Measurements from ENCODE around the gene CYP11A1.

CYP11A1 gene

GRCh38 chr15:74367296-74367854, at the start of gene CYP11A1:
CYP11A1 (minus strand) TSS chr15:74367646; CDS start chr15:74367585, 61 bp downstream.
- DNase-seq (ENCODE audit: low spot score), result no peak

DNA sequence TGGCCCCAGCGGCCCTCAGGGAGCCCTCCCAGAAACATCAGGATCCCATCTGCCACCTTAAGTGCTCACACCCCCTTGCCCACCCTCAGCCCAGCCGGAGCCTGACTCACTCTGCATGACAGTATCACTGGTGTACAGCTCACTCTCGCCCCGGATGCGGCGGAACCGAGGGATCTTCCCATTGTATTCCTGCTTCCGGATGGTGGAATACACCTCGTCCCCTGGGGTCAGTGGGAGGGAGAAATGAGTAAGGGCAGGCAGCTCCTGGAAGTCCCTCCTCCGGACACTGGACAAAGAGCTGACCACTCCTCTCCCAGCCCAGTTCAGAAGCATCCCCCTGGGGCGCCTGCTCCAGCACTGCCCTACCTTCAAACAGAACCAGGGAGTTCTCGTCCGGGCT, 49.8 kb upstream of the CYP11A1 start:
- no peak for DNase-seq (ENCODE audit: low spot score)

GRCh38 chr15:74415966-74416916, 48.8 kb upstream of the CYP11A1 start:
- DNase-seq (ENCODE audit: low spot score), result no peak

GRCh38 chr15:74414603-74415338, 47.3 kb upstream of the CYP11A1 start:
- no peak for DNase-seq (ENCODE audit: low spot score)

GRCh38 chr15:74414081-74414580, 46.7 kb upstream of the CYP11A1 start:
- DNase-seq (ENCODE audit: low spot score), result no peak

DNA sequence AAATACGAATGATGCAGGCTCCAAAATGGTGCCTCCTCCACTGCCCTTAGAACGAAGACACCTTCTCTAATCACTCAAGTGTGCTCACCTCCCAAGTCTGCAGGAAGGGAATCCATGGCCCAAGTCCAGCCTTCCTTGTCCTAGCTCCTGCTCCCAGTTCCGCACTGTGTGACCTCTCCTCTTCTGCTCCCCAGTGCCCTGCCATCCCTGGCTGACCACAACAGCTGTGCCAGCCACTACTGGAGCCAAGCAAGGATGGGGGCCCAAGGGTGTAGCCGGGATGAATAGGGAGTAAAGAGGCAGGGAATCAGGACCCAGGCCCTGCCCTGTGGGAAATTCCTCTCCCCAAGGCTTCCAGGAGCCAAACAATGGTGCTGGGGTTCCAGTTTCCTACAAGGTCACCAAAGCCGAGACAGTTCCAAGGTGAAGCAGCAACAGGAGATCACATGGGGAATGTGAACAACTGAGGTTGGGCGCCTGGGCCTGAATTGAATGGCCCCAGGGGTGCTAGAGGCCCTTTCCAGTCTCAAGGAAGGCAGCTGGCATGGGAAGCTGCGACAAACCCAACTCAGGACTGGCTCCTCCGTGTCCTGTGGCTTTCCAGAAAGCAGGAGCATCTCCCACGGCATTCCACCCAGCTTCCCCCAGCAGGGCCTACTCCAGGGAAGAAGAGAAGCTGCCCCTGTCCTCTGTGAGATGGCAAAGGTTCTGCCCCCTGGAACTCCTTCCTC, 46.1 kb upstream of the CYP11A1 start:
- no peak for DNase-seq (ENCODE audit: low spot score)

GRCh38 chr15:74412159-74412558, 44.7 kb upstream of the CYP11A1 start:
- DNase-seq (ENCODE audit: low spot score), result no peak

DNA sequence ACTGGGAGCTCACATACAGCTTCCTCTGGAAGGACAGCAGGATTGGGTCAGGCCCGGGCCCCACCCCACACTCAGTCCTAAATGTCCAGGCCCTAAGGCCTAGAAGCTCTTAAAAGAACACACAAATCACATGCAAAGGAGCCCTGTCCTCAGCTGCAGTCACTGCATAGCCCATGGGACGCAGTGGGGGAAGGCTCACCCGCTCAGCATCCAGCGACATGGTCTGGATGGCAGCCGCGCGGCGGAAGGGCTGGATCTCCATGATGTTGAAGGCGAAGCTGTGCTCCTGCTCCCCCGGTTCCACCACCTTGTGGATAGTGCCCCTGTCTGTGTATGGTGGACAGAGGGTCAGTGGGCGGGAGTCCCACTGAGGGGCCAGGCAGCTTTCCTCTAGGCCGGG, 44.2 kb upstream of the CYP11A1 start:
- DNase-seq (ENCODE audit: low spot score), result no peak

GRCh38 chr15:74410502-74410901, 43.1 kb upstream of the CYP11A1 start:
- no peak for DNase-seq (ENCODE audit: low spot score)

DNA sequence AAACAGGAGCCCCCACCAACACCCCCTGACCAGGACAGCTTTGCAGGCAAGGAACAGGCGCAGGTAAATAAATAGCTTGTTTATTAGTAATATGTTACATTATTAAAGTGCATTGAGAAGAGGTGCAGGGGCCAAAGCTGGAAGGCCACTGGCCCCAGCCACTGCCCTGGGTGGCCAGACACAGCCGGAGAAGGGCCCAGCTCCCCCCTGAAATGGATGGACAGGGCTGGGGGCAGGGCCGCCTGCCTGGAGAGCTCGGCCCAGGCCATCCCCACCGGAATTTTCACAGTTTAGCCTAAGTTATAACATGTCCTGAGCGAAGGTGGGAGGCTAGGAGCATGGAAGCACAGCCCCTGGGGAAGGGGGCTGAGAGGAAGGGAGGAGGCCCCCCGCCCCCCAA, 41.8 kb upstream of the CYP11A1 start:
- DNase-seq (ENCODE audit: low spot score), result no peak

- DNase-seq (ENCODE audit: low spot score), result no peak
Measured at GRCh38 chr15:74408815-74409214, 41.4 kb upstream of the CYP11A1 start.

GRCh38 chr15:74408385-74408784, 40.9 kb upstream of the CYP11A1 start:
- DNase-seq (ENCODE audit: low spot score), result no peak

- DNase-seq (ENCODE audit: low spot score), result peak; percentile 54
Measured at GRCh38 chr15:74406992-74407705, 39.7 kb upstream of the CYP11A1 start.

- no peak for DNase-seq (ENCODE audit: low spot score)
Measured at GRCh38 chr15:74406517-74406916, 39.1 kb upstream of the CYP11A1 start.

DNA sequence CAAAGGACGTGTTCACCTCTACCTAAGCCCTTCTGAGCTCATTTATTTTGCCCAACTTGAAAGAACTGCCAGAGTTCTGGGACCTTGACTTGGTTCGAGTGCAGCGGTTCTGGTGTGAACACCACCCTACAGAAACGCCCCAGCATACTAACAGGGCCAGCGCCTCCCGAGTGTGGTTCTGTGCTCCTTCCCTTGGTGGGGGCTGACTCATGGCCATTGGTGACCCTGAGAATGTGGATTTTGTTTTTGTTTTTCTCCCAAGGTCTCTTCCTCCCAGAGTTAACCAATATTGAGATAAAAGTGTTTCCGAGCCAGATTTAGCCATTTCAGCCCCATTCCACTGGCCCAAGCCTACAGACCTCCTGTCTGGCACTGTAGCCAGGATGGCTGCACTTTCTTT, 38.4 kb upstream of the CYP11A1 start:
- DNase-seq (ENCODE audit: low spot score), result no peak

DNA sequence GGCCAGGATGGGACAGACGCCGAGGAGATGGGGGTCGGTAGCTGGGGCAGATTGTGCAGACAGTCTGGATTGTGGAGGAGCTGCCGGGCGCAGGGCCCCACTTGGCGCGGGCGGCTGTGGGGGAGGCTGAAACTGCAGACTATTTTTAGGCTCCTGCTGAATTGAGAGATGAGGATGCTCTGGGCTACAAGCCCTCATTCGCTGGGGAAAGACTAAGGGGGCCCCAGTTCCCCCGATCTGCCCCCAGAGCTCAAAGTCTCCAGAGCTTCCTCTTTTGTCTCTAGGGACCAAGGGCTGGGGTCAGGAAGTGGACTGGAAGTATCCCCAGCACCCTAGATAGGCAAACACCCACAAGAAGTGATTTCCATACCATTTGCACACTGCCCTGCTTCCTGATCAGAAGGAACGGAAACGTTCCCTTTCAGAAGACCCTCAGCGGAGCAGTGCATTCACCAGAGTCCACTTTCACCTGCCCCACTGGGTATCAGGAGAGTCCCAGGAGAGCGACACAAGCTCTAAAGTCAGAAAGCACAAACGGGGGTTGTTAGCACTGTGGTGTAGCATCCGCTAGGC, 36.6 kb upstream of the CYP11A1 start:
- DNase-seq (ENCODE audit: low spot score), result no peak

DNA sequence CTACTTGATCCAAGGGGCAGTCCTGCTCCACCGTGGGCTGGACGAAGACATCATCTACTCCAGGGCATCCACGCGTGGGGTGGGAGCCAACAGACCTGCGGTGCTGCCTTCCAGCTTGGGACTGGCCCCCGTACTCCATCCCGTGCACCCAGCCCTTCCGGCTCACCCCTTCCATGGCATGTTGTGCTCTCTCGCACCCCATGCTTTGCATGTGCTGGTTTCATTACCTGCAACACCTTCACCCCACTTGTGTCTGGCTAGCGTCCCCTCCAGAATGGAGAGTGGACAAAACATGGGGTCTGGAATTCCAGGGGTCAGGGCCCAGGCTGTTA, 36.1 kb upstream of the CYP11A1 start:
- no peak for DNase-seq (ENCODE audit: low spot score)

DNA sequence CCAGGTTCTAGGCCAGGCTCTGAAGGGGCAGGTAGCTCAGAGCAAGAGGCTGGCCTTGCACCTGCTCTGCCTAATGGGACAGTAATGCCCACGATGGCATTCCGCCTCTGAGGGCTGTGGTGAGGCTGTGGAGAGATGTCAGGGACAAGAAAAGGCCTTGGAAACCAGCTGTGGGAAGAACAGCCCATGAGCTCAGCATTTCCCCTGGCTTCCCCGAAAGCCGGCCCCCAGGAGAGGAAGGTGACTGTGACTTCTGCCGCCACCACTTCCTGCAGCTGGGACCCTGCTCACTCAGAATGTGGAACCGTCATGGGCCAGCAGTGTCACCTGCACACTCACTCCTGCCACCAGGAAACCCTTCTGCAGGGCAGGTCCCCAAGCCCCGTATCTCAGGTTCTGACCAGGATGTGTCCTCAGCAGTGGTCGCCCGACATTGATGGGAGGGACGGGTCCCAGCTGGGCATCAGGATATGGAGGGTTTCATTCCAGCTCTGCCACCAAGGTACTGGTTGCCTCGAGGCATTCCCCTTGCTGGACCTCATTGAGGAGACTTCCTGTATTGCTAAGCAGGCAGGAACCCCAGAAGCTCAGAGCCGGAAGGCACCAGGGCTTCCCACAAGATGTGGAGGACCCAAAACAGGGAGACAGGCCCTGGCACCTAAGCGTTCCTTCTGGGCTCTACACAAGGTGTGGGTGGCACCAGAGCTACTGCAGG, 35.6 kb upstream of the CYP11A1 start:
- no peak for DNase-seq (ENCODE audit: low spot score)

- DNase-seq (ENCODE audit: low spot score), result no peak
Measured at GRCh38 chr15:74402337-74402841, 34.9 kb upstream of the CYP11A1 start.

Measured in pons (tissue), 1 donor.